Measurements from ENCODE around the gene ROR2. TPM values are rescaled to one million over a fixed set of nuclear protein-coding genes. Genes with fewer than 3 reads are reported as not detected.
A peak's percentile ranks its signal among the peaks of the same experiment; 100 is the strongest.
"Not testable (repeated sequence)": the region's sequence is repeated elsewhere in the genome, so short reads cannot be mapped to it uniquely, and the experiment has no call there.

Gene ROR2
- total RNA-seq, 3 donors from 2014 or later = 0.10 to 0.16 (median 0.11) TPM

DNA sequence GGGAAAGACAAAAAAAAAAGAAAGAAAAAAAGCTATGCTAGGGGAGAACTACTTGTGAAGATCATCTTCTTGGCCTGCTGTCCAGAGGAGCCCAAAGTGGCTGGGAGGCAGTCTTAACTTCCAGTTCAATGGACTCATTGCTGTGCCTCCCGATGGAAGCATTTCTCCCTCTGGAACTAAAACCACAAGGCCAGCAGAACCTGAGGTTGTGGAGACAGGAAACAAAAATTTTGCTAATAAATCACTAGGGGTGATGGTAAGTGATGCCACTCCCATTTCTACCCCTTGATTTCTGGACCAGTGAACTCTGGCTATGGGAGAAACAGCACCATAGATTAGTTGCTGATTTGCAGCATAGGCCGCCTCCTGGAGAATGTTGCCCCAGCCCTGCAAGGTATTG, 402.9 kb downstream of the ROR2 start:
- DNase-seq = no peak
- Mint-ChIP-seq H3K4me3 (no peak overlapping the region), H3K9me3 (peaks cover 4% of the 10 kb centered on the region), H3K27me3 (ENCODE audit: low read depth) (peaks cover 4% of the 10 kb centered on the region), H3K36me3 (ENCODE audit: insufficient read depth) (no peaks in the 10 kb centered on the region), H3K4me1 (ENCODE audit: low read depth) (no peaks in the 10 kb centered on the region)
- ATAC-seq = no peak

DNA sequence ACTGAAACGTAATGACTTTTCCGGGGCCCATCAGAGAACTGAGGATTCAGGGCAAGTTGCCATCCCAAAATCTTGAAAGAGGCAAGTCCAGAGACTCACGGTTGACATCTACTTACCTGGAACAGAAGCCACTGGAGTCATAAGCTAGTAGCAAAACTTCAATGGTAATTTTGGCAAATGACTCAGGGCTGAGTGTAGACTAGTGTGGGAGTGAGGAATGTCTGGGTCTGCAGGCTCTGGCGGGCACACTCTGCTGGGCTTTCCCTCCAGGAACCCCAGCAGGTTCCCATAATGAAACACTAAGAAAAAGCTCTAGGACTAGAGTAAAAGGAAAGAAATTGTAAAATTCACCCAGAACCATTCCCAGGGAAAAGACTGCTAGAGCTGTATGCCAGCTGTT, 403.5 kb downstream of the ROR2 start:
- peaks cover 4% of the 10 kb centered on the region for H3K27me3 Mint-ChIP-seq (ENCODE audit: low read depth)
- H3K4me3 Mint-ChIP-seq = no peak overlapping the region
- ATAC-seq (peak; percentile 32 to 43), DNase-seq (no peak)
- peaks cover 4% of the 10 kb centered on the region for H3K9me3 Mint-ChIP-seq
- no peaks in the 10 kb centered on the region for H3K36me3 Mint-ChIP-seq (ENCODE audit: insufficient read depth)
- H3K4me1 Mint-ChIP-seq (ENCODE audit: low read depth) = no peaks in the 10 kb centered on the region

DNA sequence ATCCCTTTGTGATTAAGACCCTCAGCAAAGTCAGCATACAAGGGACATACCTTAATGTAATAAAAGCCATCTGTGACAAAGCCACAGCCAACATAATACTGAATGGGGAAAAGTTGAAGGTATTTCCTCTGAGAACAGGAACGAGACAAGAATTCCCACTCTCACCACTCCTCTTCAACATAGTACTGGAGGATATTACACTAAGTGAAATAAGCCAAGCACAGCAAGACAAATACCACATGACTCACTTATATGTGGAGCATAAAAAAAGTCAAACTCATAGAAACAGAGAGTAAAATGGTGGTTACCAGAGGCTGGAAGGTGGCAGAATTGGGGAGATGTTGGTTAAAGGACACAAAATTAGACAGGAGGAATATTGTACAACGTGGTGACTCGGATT, 408.3 kb downstream of the ROR2 start:
- H3K4me3 Mint-ChIP-seq = no peak overlapping the region
- DNase-seq (no peak), ATAC-seq (no peak)
- H3K4me1 Mint-ChIP-seq (ENCODE audit: low read depth) = peaks cover 11% of the 10 kb centered on the region
- no peaks in the 10 kb centered on the region for H3K36me3 Mint-ChIP-seq (ENCODE audit: insufficient read depth)
- no peaks in the 10 kb centered on the region for H3K9me3 Mint-ChIP-seq
- H3K27me3 Mint-ChIP-seq (ENCODE audit: low read depth) = peaks cover 2% of the 10 kb centered on the region

DNA sequence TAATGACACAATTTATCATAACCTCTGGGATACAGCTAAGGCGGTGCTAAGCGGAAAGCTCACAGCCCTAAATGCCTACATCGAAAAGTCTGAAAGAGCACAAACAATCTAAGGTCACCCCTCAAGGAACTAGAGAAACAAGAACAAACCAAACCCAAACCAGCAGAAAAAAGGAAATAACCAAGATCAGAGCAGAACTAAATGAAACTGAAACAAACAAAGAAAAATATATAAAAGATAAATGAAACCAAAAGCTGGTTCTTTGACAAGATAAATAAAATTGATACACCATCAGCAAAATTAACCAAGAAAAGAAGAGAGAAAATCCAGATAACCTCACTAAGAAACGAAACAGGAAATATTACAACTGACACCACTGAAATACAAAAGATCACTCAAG, 409.5 kb downstream of the ROR2 start:
- ATAC-seq; H3K27me3 Mint-ChIP-seq (ENCODE audit: low read depth); H3K9me3 Mint-ChIP-seq; H3K4me3 Mint-ChIP-seq; DNase-seq; H3K36me3 Mint-ChIP-seq (ENCODE audit: insufficient read depth): not testable (repeated sequence)
- H3K4me1 Mint-ChIP-seq (ENCODE audit: low read depth) = peaks cover 11% of the 10 kb centered on the region

DNA sequence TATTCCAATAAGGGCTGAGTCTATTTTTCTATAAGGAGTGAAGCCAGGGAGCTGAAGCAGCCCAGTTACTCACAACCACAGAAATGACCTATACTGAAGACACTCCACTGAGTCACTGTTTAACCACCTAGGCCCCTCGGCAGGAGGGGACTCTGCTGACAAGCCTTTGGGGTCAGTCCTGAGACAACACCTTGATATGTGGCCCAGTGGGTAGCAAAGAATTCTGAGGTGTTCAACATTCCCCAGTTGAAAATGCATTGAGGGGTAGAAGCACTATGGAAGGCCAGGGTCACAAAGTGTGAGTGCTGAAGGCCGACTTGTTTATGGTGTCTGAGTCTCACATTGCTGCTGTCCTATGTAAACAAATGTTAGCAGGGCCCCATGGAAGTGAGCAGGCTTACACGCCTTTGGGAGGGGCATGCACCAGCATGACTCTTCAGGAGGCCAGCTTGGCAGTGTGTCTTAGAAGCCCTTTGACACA, 413.8 kb downstream of the ROR2 start:
- peaks cover 11% of the 10 kb centered on the region for H3K4me1 Mint-ChIP-seq (ENCODE audit: low read depth)
- no peaks in the 10 kb centered on the region for H3K9me3 Mint-ChIP-seq
- ATAC-seq (no peak), DNase-seq (no peak)
- H3K4me3 Mint-ChIP-seq = no peak overlapping the region
- H3K36me3 Mint-ChIP-seq (ENCODE audit: insufficient read depth) = no peaks in the 10 kb centered on the region
- H3K27me3 Mint-ChIP-seq (ENCODE audit: low read depth) = peaks cover 10% of the 10 kb centered on the region

DNA sequence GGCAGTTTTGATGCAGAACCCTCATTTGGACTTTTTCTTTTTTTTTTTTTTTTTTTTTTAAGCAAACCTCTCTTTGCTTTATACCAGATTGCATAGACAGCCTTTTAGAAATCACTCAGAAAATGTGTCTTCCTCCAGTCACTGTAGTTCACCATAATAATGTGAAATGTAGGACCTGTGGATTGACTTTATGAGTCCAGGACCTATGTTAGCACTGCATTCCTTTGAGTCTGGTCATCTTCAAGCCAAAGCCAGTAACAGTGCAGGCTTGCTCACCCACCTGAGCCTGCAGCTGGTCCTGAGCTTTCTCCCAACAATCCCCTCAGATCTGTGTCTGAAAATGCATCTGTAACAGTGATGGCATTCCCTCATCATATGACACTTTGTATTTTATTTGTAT, 415.7 kb downstream of the ROR2 start:
- Mint-ChIP-seq H3K36me3 (ENCODE audit: insufficient read depth) (no peaks in the 10 kb centered on the region), H3K4me1 (ENCODE audit: low read depth) (no peaks in the 10 kb centered on the region), H3K9me3 (no peaks in the 10 kb centered on the region), H3K4me3 (no peak overlapping the region), H3K27me3 (ENCODE audit: low read depth) (peaks cover 10% of the 10 kb centered on the region)
- ATAC-seq (no peak), DNase-seq (no peak)

DNA sequence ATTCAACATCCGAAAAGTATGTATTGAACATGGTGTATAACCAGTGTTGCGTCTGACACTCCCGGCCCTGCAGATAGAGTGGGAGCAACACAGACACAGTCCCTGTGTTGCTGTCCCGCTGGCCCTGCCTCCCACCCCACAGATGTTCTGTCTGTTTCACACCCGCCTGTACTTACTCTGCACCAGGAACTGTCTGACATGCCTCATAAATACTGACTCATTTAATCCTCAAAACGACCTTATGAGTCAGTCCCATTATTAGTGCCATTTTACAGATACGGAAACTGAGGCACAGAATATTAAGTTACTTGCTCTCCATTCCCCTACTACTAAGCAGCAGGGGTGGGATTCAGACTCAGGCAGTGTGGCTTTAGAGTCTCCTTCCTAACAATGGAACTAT, 416.6 kb downstream of the ROR2 start:
- H3K4me1 Mint-ChIP-seq (ENCODE audit: low read depth) = no peaks in the 10 kb centered on the region
- DNase-seq = no peak
- no peaks in the 10 kb centered on the region for H3K9me3 Mint-ChIP-seq
- H3K27me3 Mint-ChIP-seq (ENCODE audit: low read depth) = peaks cover 9% of the 10 kb centered on the region
- H3K4me3 Mint-ChIP-seq = no peak overlapping the region
- ATAC-seq = no peak
- H3K36me3 Mint-ChIP-seq (ENCODE audit: insufficient read depth) = no peaks in the 10 kb centered on the region

DNA sequence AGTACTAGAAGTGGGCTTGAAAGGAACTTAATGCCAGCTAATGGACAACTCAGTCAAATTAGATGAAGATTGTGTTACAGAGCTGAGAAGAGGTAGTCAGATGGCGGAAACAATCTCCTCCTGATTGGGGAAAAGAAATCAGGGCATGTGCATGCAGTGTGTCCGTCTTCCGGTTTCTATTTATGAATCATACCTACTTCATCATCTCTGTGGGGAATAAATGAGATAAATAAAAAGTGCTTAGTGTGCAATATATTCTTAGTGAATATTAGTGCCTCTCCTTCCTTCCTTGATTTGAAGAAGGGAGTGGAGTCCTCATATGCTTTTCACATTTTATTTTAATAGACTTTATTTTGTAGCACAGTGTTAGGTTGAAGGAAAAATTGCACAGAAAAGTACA, 417.7 kb downstream of the ROR2 start:
- DNase-seq (no peak), ATAC-seq (no peak)
- Mint-ChIP-seq H3K4me1 (ENCODE audit: low read depth) (no peaks in the 10 kb centered on the region), H3K27me3 (ENCODE audit: low read depth) (peaks cover 9% of the 10 kb centered on the region), H3K4me3 (no peak overlapping the region), H3K9me3 (peaks cover 3% of the 10 kb centered on the region), H3K36me3 (ENCODE audit: insufficient read depth) (no peaks in the 10 kb centered on the region)

DNA sequence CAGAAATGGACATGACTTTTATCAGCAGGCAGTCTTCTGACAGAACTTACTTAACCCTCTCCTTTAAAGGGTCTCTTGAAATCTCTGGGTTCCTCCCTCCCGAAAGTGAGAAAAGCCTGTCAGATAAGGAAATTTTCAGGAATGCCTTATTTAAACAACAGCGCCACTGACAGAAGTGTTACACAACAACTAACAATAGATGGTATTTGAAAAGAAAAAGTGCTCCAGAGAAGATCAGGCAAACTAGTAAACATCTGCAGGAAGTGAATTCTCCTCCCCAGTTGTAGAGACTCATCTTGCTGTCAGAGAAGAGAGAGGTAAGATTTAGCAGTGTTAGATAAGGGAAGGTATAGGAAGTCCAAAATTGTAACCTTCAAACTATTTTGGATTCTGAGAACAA, 419.2 kb downstream of the ROR2 start:
- no peak overlapping the region for H3K4me3 Mint-ChIP-seq
- no peaks in the 10 kb centered on the region for H3K4me1 Mint-ChIP-seq (ENCODE audit: low read depth)
- peaks cover 3% of the 10 kb centered on the region for H3K9me3 Mint-ChIP-seq
- peaks cover 9% of the 10 kb centered on the region for H3K27me3 Mint-ChIP-seq (ENCODE audit: low read depth)
- H3K36me3 Mint-ChIP-seq (ENCODE audit: insufficient read depth) = no peaks in the 10 kb centered on the region
- ATAC-seq (no peak), DNase-seq (no peak)

DNA sequence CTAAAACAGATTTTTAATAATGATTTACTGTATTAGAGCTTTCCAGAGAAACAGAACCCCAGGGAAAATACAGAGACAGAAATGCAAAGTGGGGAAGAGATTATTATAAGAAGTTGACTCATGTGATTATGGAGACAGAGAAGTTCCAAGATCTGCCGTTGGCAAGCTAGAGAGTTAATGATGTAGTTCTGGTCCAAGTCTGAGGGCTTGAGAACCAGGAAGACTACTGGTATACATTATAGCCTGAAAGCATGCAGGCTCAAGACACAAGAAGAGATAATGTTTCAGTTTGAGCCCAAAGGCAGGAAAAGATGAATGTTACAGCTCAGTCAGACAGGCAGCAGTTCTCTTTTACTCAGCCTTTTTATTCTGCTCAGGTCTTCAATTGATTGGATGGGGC, 427.5 kb downstream of the ROR2 start:
- Mint-ChIP-seq H3K36me3 (ENCODE audit: insufficient read depth) (peaks cover 1% of the 10 kb centered on the region), H3K4me1 (ENCODE audit: low read depth) (no peaks in the 10 kb centered on the region), H3K4me3 (no peak overlapping the region), H3K9me3 (peaks cover 6% of the 10 kb centered on the region), H3K27me3 (ENCODE audit: low read depth) (peaks cover 22% of the 10 kb centered on the region)
- ATAC-seq (no peak), DNase-seq (no peak)

DNA sequence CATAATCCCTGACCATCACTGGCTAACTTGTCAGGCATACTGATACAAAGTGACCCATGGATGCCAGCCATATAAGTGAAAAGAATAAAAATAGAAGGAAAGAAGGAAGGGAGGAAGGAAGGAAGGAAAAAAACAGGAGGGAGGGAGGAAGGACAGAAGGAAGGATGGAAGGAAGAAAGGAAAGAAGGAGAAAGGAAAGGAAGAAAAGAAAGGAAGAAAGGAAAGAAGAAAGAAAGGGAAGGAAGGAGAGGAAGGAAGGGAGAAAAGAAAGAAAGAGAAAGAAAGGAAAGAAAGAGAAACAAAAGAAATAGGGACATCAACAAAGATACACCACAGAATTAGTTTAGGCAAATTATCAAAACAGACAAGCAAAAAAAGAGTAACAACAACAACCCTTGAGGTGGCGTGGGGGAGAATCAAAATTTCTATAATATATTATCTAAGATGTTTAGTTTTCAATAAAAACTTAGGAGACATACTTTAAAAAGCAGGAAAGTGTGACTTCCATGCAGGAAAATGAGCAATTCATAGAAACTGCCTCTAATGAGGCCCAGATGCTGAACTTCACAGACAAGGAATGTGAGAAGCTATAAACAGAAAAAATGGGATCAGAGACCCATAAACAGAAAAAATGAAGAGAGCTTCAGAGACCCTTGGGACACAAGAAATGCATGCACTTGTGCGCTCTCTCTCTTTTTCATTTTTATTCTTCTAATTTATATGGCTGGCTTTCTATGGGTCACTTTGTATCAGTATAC, 430.3 kb downstream of the ROR2 start:
- no peaks in the 10 kb centered on the region for H3K4me1 Mint-ChIP-seq (ENCODE audit: low read depth)
- H3K9me3 Mint-ChIP-seq = peaks cover 4% of the 10 kb centered on the region
- ATAC-seq = no peak
- H3K4me3 Mint-ChIP-seq = no peak overlapping the region
- DNase-seq = no peak
- H3K27me3 Mint-ChIP-seq (ENCODE audit: low read depth) = peaks cover 44% of the 10 kb centered on the region
- H3K36me3 Mint-ChIP-seq (ENCODE audit: insufficient read depth) = peaks cover 1% of the 10 kb centered on the region

DNA sequence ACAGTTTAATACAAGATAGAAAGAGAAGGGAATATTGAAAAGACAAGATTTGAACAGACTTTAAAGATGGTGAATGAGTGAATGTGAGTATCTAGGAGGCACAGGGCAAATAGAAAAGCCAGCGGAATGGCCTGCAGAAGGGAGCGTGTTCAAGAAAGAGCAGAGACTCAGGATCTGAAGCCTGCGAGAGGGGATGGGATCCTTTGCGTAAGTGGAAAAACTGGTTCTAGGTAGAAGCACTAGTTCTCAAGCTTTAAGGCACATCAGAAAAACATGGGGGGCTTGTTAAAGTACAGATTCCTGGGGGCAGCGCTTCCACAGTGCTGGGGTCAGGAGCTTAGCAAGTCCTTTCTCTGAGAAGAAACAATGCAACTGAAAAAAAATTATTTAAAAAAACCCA, 431.6 kb downstream of the ROR2 start:
- Mint-ChIP-seq H3K9me3 (peaks cover 4% of the 10 kb centered on the region), H3K27me3 (ENCODE audit: low read depth) (peaks cover 47% of the 10 kb centered on the region), H3K36me3 (ENCODE audit: insufficient read depth) (peaks cover 1% of the 10 kb centered on the region), H3K4me1 (ENCODE audit: low read depth) (no peaks in the 10 kb centered on the region), H3K4me3 (no peak overlapping the region)
- DNase-seq = no peak
- no peak for ATAC-seq

DNA sequence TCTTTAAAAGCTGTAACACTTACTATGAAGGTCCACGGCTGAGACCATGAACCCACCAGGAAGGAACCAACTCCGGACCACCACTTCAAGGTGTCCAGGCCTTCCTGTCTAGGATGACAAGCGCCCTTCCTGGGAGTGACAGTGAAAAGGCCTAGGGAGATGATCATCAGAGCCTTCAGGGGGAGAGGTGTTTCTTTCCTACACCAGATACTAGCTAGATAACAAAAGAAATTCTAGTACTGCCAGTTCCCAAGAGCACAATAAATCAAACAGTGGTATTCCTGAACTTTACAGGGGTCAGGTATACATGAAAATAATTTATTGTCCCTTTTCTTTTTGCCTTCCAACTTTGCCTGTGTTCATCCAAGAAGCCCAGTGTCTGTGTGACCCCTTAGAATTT, 432.2 kb downstream of the ROR2 start:
- peaks cover 1% of the 10 kb centered on the region for H3K36me3 Mint-ChIP-seq (ENCODE audit: insufficient read depth)
- ATAC-seq (no peak), DNase-seq (no peak)
- H3K9me3 Mint-ChIP-seq = peaks cover 4% of the 10 kb centered on the region
- H3K27me3 Mint-ChIP-seq (ENCODE audit: low read depth) = peaks cover 48% of the 10 kb centered on the region
- H3K4me3 Mint-ChIP-seq = no peak overlapping the region
- H3K4me1 Mint-ChIP-seq (ENCODE audit: low read depth) = no peaks in the 10 kb centered on the region

DNA sequence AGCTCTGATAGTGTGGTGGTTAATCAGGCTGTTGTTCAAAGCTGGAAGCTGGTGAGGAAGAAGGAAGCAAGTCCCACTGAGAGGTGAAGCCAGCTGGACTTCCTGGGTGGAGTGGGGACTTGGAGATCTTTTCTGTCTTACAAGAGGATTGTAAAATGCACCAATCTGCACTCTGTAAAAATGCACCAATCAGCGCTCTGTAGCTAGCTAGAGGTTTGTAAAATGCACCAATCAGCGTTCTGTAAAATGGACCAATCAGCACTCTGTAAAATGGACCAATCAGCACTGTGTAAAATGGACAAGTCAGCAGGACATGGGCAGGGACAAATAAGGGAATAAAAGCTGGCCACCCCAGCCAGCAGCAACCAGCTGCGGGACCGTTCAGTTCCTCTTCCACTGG, 432.7 kb downstream of the ROR2 start:
- peaks cover 49% of the 10 kb centered on the region for H3K27me3 Mint-ChIP-seq (ENCODE audit: low read depth)
- H3K4me1 Mint-ChIP-seq (ENCODE audit: low read depth); H3K36me3 Mint-ChIP-seq (ENCODE audit: insufficient read depth); ATAC-seq; H3K9me3 Mint-ChIP-seq; H3K4me3 Mint-ChIP-seq; DNase-seq: not testable (repeated sequence)

DNA sequence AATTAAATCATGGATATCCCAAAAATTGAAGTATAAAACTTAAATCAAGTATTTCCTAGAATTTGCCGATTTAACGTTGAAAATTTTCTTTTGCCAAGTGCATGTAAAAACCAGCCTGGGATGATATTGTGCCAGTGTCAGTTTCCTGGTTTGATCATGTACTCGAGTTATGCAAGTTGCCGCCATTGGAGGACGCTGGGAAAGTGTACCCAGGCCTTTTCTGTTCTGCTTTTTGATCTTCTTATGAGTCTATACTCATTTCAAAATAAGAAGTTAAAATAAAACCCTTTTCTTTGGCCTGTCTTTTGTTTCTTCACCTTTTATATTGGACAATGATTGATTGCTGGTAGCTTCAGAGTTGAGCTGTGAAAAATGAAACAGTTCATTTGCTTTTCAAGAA, 433.3 kb downstream of the ROR2 start:
- Mint-ChIP-seq H3K9me3 (peaks cover 8% of the 10 kb centered on the region), H3K4me1 (ENCODE audit: low read depth) (no peaks in the 10 kb centered on the region), H3K27me3 (ENCODE audit: low read depth) (peaks cover 50% of the 10 kb centered on the region), H3K36me3 (ENCODE audit: insufficient read depth) (peaks cover 1% of the 10 kb centered on the region), H3K4me3 (no peak overlapping the region)
- DNase-seq (no peak), ATAC-seq (no peak)

All from activated T-cell treated with anti-CD3 and anti-CD28 coated beads, Interleukin-2, amount 50 U/mL, for 4 hours (primary cell).